Measurements from ENCODE around the gene DIRAS1.
"Not testable (repeated sequence)": the region's sequence is repeated elsewhere in the genome, so short reads cannot be mapped to it uniquely, and the experiment has no call there.

Gene DIRAS1

GRCh38 chr19:2679439-2679838 is 41.7 kb downstream of the DIRAS1 start:
- no peak for DNase-seq (ENCODE audit: low spot score)
- no peak for FAIRE-seq

GRCh38 chr19:2678948-2679347 is 42.2 kb downstream of the DIRAS1 start:
- not testable (repeated sequence) for FAIRE-seq; DNase-seq (ENCODE audit: low spot score)

GRCh38 chr19:2678044-2678671 is 43.0 kb downstream of the DIRAS1 start:
- FAIRE-seq (no peak), DNase-seq (ENCODE audit: low spot score) (no peak)

GRCh38 chr19:2676823-2677222 is 44.3 kb downstream of the DIRAS1 start:
- FAIRE-seq (no peak), DNase-seq (ENCODE audit: low spot score) (no peak)

GRCh38 chr19:2675892-2676291 is 45.3 kb downstream of the DIRAS1 start:
- no peak for DNase-seq (ENCODE audit: low spot score)
- no peak for FAIRE-seq

GRCh38 chr19:2670217-2670616 is 51.0 kb downstream of the DIRAS1 start:
- DNase-seq (ENCODE audit: low spot score) (no peak), FAIRE-seq (no peak)

GRCh38 chr19:2668175-2668763 is 52.9 kb downstream of the DIRAS1 start:
- no peak for DNase-seq (ENCODE audit: low spot score)
- no peak for FAIRE-seq

- not testable (repeated sequence) for FAIRE-seq
These were observed 53.8 kb downstream of the DIRAS1 start for GRCh38 chr19:2667349-2667748.

GRCh38 chr19:2666344-2666994 is 54.7 kb downstream of the DIRAS1 start:
- FAIRE-seq (no peak), DNase-seq (ENCODE audit: low spot score) (no peak)

More at GRCh38 chr19:2667349-2667748, 53.8 kb downstream of the DIRAS1 start:
- DNase-seq (ENCODE audit: low spot score): not testable (repeated sequence)

GRCh38 chr19:2665103-2665502 is 56.1 kb downstream of the DIRAS1 start:
- no peak for FAIRE-seq
- no peak for DNase-seq (ENCODE audit: low spot score)

All from RCC 7860 (cell line).